Measurements from ENCODE around the gene CCDC15. TPM values are rescaled to one million over a fixed set of nuclear protein-coding genes. Genes with fewer than 3 reads are reported as not detected.

The CCDC15 gene
- total and polyA plus RNA-seq, 2 donors (not counting 1 experiment from before 2014, with no cell fraction given): 1.2 to 2.3 TPM

DNA sequence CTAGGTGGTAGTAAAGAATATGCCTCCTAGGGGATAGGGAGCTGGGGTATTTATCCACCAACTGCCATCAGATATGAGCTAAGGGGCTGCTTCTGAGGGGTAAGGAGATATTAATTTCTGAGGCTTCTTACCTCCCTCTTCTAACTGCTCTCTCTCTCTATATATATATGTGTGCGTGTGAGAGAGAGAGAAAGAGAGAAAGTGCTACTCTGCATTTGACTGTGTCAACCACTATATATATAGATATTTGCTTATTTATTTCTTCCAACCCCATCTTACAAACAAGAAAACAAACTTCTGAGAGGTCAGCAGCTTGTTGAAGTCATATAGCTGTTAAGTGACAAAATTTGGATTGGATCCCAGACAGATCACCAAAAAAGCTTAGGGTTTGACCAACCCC, 12.3 kb upstream of the CCDC15 start:
- no peak overlapping the region for H2AFZ ChIP-seq (ENCODE audit: low read length)
- H3K79me2 ChIP-seq (ENCODE audit: control insufficient read depth, insufficient read depth, low read length): no peaks in the 10 kb centered on the region
- no peaks in the 10 kb centered on the region for H3K27me3 ChIP-seq (ENCODE audit: control insufficient read depth, insufficient read depth, low read length)
- H3K9ac ChIP-seq (ENCODE audit: insufficient read depth, low read length): no peak overlapping the region
- DNase-seq (ENCODE audit: low read depth in 2 of 2): no peak
- TF ChIP-seq, protein P1, sequence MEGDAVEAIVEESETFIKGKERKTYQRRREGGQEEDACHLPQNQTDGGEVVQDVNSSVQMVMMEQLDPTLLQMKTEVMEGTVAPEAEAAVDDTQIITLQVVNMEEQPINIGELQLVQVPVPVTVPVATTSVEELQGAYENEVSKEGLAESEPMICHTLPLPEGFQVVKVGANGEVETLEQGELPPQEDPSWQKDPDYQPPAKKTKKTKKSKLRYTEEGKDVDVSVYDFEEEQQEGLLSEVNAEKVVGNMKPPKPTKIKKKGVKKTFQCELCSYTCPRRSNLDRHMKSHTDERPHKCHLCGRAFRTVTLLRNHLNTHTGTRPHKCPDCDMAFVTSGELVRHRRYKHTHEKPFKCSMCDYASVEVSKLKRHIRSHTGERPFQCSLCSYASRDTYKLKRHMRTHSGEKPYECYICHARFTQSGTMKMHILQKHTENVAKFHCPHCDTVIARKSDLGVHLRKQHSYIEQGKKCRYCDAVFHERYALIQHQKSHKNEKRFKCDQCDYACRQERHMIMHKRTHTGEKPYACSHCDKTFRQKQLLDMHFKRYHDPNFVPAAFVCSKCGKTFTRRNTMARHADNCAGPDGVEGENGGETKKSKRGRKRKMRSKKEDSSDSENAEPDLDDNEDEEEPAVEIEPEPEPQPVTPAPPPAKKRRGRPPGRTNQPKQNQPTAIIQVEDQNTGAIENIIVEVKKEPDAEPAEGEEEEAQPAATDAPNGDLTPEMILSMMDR (conservative IDR thresholded peaks at IDR 0.05 in 1 of 2, IDR thresholded peaks at IDR 0.05 in 1 of 2; ENCODE audit: low read depth in 1 of 2, low read length in 2 of 2): no peak
- TF ChIP-seq EZH2 (IDR thresholded peaks at IDR 0.05; ENCODE audit: low read length, missing control alignments): no peak
- H3K4me1 ChIP-seq (ENCODE audit: control insufficient read depth, extremely low read depth, insufficient read depth, low read length): peaks cover under 1% of the 10 kb centered on the region
- no peaks in the 10 kb centered on the region for H4K20me1 ChIP-seq (ENCODE audit: control insufficient read depth, extremely low read depth, insufficient read depth, low read length)
- H3K27ac ChIP-seq (ENCODE audit: insufficient read depth, low read length): no peak overlapping the region
- no peak overlapping the region for H3K4me2 ChIP-seq (ENCODE audit: extremely low read depth, insufficient read depth, low read length)
- H3K9me3 ChIP-seq (ENCODE audit: control insufficient read depth, insufficient read depth, low read depth, low read length): no peaks in the 10 kb centered on the region
- H3K4me3 ChIP-seq (replicated peaks in 1 of 4; ENCODE audit: control extremely low read depth in 1 of 4, insufficient read depth in 1 of 4, low read depth in 3 of 4, low read length in 4 of 4): no peak overlapping the region
- no peaks in the 10 kb centered on the region for H3K36me3 ChIP-seq (ENCODE audit: control insufficient read depth, insufficient read depth, low read length)

DNA sequence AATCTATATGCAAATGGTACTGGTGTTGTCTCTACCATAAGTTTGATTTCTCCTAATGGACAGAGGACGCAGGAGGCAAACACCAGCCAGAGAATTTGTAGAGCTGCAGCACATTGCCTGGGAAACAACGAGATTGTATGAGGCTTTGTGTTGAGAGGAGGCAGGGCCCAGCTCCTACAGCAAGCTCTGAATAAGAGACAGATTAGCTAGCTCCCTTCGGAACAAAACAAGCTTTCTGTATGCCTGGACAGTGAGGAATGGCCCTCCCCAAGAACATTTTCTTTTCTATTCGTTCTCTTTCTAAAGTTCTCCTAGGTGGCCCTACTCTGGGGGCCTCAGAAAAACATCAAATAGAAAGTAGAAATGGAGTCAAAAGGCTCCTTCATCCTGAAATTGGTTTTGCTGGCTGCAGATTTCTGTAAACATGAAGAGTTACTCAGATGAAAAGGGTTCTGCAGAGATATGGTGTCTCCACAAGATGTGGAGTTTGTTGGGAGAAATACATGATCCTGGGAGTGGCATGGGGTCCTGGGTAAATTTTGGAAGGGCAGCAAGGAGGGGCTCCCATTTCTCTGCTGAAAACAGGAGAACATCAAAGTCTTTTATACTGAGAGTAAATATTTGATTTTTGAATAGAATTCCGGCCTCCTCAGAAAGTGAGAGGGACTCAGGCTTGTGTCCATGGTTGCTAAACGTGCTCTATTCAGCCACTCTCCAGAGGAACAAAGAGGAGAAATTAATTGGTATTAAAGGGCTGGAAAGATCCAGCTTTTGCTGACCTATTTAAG, 11.3 kb upstream of the CCDC15 start:
- Histone ChIP-seq H3K4me3 (replicated peaks in 1 of 4; ENCODE audit: control extremely low read depth in 1 of 4, insufficient read depth in 1 of 4, low read depth in 3 of 4, low read length in 4 of 4) (no peak overlapping the region), H3K27ac (ENCODE audit: insufficient read depth, low read length) (no peak overlapping the region), H3K9me3 (ENCODE audit: control insufficient read depth, insufficient read depth, low read depth, low read length) (no peaks in the 10 kb centered on the region), H4K20me1 (ENCODE audit: control insufficient read depth, extremely low read depth, insufficient read depth, low read length) (no peaks in the 10 kb centered on the region), H3K9ac (ENCODE audit: insufficient read depth, low read length) (no peak overlapping the region), H2AFZ (ENCODE audit: low read length) (no peak overlapping the region), H3K36me3 (ENCODE audit: control insufficient read depth, insufficient read depth, low read length) (no peaks in the 10 kb centered on the region), H3K4me1 (ENCODE audit: control insufficient read depth, extremely low read depth, insufficient read depth, low read length) (peaks cover 3% of the 10 kb centered on the region), H3K4me2 (ENCODE audit: extremely low read depth, insufficient read depth, low read length) (no peak overlapping the region), H3K27me3 (ENCODE audit: control insufficient read depth, insufficient read depth, low read length) (no peaks in the 10 kb centered on the region), H3K79me2 (ENCODE audit: control insufficient read depth, insufficient read depth, low read length) (no peaks in the 10 kb centered on the region)
- no peak for TF ChIP-seq EZH2 (IDR thresholded peaks at IDR 0.05; ENCODE audit: low read length, missing control alignments)
- TF ChIP-seq, protein P1 (conservative IDR thresholded peaks at IDR 0.05 in 1 of 2, IDR thresholded peaks at IDR 0.05 in 1 of 2; ENCODE audit: low read depth in 1 of 2, low read length in 2 of 2): no peak
- no peak for DNase-seq (ENCODE audit: low read depth in 2 of 2)

DNA sequence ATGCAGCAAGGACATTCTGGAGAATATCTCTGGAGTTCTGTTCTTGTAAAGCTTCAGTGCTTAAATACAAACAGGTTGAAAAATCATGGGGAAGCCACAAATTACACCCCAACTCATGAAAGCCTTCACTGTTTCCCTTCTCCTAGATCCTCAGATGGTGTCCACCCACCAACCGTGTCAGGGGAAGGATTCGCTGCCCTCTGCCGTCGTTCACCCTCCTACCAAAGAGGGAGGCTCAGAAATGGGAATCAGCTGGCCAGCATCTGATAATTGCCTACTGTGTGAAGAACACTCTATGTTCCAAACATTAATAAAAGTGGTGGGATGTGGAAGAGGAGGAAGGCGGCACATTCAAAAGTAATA, 10.8 kb upstream of the CCDC15 start:
- Histone ChIP-seq H3K36me3 (ENCODE audit: control insufficient read depth, insufficient read depth, low read length) (no peaks in the 10 kb centered on the region), H3K4me3 (replicated peaks in 1 of 4; ENCODE audit: control extremely low read depth in 1 of 4, insufficient read depth in 1 of 4, low read depth in 3 of 4, low read length in 4 of 4) (no peak overlapping the region), H4K20me1 (ENCODE audit: control insufficient read depth, extremely low read depth, insufficient read depth, low read length) (no peaks in the 10 kb centered on the region), H3K27me3 (ENCODE audit: control insufficient read depth, insufficient read depth, low read length) (no peaks in the 10 kb centered on the region), H3K9ac (ENCODE audit: insufficient read depth, low read length) (no peak overlapping the region), H3K9me3 (ENCODE audit: control insufficient read depth, insufficient read depth, low read depth, low read length) (no peaks in the 10 kb centered on the region), H3K4me2 (ENCODE audit: extremely low read depth, insufficient read depth, low read length) (no peak overlapping the region), H3K79me2 (ENCODE audit: control insufficient read depth, insufficient read depth, low read length) (no peaks in the 10 kb centered on the region), H3K4me1 (ENCODE audit: control insufficient read depth, extremely low read depth, insufficient read depth, low read length) (peaks cover 3% of the 10 kb centered on the region), H2AFZ (ENCODE audit: low read length) (no peak overlapping the region), H3K27ac (ENCODE audit: insufficient read depth, low read length) (no peak overlapping the region)
- DNase-seq (ENCODE audit: low read depth in 2 of 2): no peak
- TF ChIP-seq EZH2 (IDR thresholded peaks at IDR 0.05; ENCODE audit: low read length, missing control alignments): no peak
- TF ChIP-seq, protein P1 (conservative IDR thresholded peaks at IDR 0.05 in 1 of 2, IDR thresholded peaks at IDR 0.05 in 1 of 2; ENCODE audit: low read depth in 1 of 2, low read length in 2 of 2): no peak
